Measurements from ENCODE around the gene RAB3GAP1.

The RAB3GAP1 gene

DNA sequence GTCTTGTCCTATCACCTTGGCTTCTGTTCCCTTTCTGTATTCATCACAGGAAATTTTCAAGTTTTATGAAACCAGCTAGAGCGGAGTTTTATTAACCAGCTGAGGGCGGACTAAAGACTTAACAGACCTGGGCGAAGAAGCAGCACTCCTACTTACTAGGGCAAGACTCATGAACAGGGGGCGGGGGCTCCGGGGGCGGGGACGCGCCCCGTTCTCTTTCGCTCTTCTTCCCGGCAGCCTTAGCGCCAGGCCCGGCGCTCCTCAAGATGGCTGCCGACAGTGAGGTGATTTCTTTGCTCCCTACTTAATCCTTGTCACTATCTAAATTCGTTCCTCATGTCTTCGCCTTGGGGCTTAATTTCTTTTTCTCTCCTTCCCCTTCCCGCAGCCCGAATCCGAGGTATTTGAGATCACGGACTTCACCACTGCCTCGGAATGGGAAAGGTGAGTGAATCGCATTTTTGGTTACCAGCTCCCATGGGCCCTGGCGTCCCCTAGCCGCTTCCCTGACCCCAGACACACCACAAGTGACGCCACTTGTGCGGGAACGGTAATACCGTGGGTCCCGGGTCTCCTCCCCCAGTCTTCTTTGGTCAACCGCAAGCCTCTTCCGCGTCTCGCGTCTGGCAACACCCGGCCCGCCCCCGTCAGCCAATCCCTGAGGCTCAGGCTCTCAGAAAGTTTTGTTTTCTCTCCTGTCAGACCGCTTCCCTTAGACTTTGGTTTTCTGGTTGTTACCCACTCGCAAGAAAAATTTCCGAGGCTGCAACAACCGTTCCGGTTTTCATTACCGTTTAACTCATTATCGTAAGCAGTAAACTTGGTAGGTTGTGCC, at the start of gene RAB3GAP1:
Gene RAB3GAP1 (plus strand): TSS at position 251 of the 835 bp plus-strand sequence. CDS start 16 bp downstream, at position 267.
- DNase-seq (ENCODE audit: low read depth): peak; percentile 93
- H3K9me3 ChIP-seq (ENCODE audit: control insufficient read depth, low read length): no peaks in the 10 kb centered on the region
- H3K9ac ChIP-seq (ENCODE audit: low read length): peak within 1 kb of the TSS; percentile 100
- H3K4me3 ChIP-seq (ENCODE audit: low read length): peak within 1 kb of the TSS; percentile 100
- H3K27me3 ChIP-seq (replicated peaks; ENCODE audit: control insufficient read depth, insufficient read depth, low read length): no peaks in the 10 kb centered on the region
- H3K4me1 ChIP-seq (ENCODE audit: control insufficient read depth, insufficient read depth, low read length): peaks cover 25% of the 10 kb centered on the region
- peaks cover 4% of the 10 kb centered on the region for H3K36me3 ChIP-seq (ENCODE audit: control insufficient read depth, insufficient read depth, low read length, severe bottlenecking)

DNA sequence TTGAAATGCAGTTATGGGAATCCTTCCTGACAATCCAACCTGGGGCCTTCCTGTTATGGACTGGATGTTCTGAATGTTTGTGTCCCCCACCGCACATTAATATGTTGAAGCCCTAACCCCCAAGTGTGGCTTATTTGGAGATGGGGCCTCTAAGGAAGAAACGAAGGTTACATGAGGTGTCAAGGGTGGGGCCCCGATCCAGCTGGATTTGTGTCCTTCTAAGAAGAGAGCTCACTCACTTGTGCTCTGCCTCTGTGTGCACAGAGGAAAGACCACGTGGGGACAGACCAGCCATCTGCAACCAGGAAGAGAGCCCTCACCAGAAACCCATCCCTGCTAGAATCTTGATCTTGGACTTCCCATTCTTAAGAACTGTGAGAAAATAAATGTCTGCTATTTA, 49.3 kb upstream of the RAB3GAP1 start:
- no peaks in the 10 kb centered on the region for H3K36me3 ChIP-seq (ENCODE audit: control insufficient read depth, insufficient read depth, low read length, severe bottlenecking)
- H3K9me3 ChIP-seq (ENCODE audit: control insufficient read depth, low read length): no peaks in the 10 kb centered on the region
- H3K27me3 ChIP-seq (replicated peaks; ENCODE audit: control insufficient read depth, insufficient read depth, low read length): peaks cover 6% of the 10 kb centered on the region
- H3K4me3 ChIP-seq (ENCODE audit: low read length): no peak overlapping the region
- peaks cover 3% of the 10 kb centered on the region for H3K4me1 ChIP-seq (ENCODE audit: control insufficient read depth, insufficient read depth, low read length)
- DNase-seq (ENCODE audit: low read depth): no peak
- no peak overlapping the region for H3K9ac ChIP-seq (ENCODE audit: low read length)

DNA sequence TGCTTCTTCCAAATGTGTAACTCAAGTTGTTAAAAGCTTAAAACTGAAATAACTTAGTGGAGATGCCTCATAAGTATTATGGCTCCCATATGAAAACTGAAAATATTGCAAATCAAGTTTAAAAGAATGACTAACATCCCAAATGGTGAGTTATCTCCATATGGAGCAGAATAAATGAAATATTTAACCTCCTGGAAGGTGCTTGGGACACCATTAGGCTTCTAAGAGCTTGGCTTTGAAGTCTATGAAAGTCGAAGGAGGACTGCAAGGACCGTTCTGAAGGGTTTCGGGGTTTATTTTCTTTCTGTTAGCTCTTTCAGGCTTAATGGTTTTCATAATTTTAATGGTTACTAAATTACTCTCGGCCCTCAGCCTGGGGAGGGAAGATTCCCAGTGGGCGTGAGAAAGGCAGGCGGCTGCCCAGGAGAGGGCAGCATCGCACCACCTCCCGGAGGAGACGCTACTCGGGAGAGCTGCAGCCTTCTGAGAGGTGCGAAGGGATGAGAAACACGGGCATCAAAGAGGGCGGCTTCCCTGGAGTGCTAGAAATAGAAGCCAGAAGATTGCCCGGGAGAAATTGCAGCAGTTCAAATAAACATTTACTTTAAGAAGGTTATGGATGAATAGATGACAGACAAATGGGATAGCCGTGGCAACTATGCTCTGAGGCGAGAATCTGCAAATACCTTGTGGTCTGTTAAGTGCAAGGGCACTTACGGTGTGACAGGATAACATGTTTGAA, 47.9 kb upstream of the RAB3GAP1 start:
- no peak overlapping the region for H3K4me3 ChIP-seq (ENCODE audit: low read length)
- DNase-seq (ENCODE audit: low read depth): peak; percentile 88

DNA sequence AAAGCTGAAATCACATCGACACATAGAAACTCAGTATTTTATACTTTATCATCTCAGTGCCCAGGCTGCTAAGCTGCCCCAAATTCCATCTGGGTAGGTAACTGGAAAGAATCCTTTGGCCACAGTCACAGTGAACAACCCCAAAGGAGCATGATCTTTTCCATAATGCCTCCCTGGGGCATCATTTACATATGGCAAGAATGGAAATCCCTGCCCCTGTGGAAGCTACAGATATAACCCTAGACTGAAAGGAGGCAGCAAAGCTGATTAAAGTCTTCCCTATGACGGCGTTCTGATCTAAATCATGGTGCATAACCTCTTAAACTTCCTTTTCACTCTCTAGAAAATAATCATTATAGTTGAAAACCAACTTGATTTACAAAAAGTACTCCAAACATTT, 46.3 kb upstream of the RAB3GAP1 start:
- no peak overlapping the region for H3K9ac ChIP-seq (ENCODE audit: low read length)
- peaks cover 6% of the 10 kb centered on the region for H3K27me3 ChIP-seq (replicated peaks; ENCODE audit: control insufficient read depth, insufficient read depth, low read length)
- H3K9me3 ChIP-seq (ENCODE audit: control insufficient read depth, low read length): no peaks in the 10 kb centered on the region
- DNase-seq (ENCODE audit: low read depth): no peak
- H3K4me3 ChIP-seq (ENCODE audit: low read length): no peak overlapping the region
- no peaks in the 10 kb centered on the region for H3K36me3 ChIP-seq (ENCODE audit: control insufficient read depth, insufficient read depth, low read length, severe bottlenecking)
- H3K4me1 ChIP-seq (ENCODE audit: control insufficient read depth, insufficient read depth, low read length): peaks cover 3% of the 10 kb centered on the region

More for the DNA sequence above, 47.9 kb upstream of the RAB3GAP1 start:
- Histone ChIP-seq H3K36me3 (ENCODE audit: control insufficient read depth, insufficient read depth, low read length, severe bottlenecking) (no peaks in the 10 kb centered on the region), H3K27me3 (replicated peaks; ENCODE audit: control insufficient read depth, insufficient read depth, low read length) (peaks cover 6% of the 10 kb centered on the region), H3K4me1 (ENCODE audit: control insufficient read depth, insufficient read depth, low read length) (peaks cover 3% of the 10 kb centered on the region), H3K9ac (ENCODE audit: low read length) (no peak overlapping the region), H3K9me3 (ENCODE audit: control insufficient read depth, low read length) (no peaks in the 10 kb centered on the region)

DNA sequence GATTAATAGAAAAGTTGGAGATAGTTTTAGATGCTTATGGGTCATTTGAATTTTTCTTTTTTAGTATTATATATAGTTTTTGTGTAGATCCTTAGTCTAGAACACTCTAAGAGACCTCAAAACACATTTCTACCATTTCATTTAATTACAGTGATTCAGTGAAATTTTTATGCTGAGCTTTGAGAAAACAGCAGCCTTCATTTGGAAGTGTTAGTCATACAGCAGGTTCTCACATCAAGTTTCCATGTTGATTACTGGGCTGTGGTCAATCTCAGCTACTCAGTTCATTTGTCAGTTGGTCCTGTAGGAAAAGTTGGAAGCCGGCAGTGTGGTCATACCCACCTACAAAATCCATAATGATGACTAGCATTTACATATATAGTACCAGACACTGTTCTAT, 42.8 kb upstream of the RAB3GAP1 start:
- peaks cover 3% of the 10 kb centered on the region for H3K4me1 ChIP-seq (ENCODE audit: control insufficient read depth, insufficient read depth, low read length)

DNA sequence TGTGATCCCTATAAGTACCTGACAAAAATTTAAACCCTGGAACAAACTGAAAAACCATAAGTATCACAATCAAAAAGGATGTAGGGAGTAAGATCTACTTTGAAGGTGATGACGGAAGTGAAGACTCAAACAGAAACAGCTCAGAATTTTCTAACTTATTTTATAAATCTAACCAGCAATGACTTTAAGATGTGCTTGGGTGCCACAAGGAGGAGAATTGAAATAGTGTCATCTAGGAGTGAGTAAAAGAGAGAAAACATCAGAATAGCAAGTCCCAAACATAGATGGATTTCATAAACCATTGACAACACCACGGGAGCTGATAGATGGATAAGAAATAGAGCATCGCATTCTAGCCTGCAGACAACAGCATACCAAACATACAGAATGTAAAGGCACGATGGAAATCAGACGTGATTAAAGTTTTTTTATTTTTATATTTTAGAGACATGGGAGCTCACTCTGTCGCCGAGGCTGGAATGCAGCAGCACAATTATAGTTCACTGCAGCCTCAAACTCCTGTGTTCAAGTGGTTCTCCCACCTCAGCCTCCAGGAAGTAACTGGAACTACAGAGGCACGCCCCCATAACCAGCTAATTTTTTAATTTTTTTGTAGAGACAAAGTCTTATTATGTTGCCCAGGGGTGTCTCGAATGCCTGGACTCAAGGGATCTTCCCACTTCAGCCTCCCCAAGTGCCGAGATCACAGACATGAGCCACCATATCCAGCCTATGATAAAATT, 41.7 kb upstream of the RAB3GAP1 start:
- no peaks in the 10 kb centered on the region for H3K9me3 ChIP-seq (ENCODE audit: control insufficient read depth, low read length)
- H3K4me3 ChIP-seq (ENCODE audit: low read length): no peak overlapping the region
- H3K4me1 ChIP-seq (ENCODE audit: control insufficient read depth, insufficient read depth, low read length): no peaks in the 10 kb centered on the region
- no peaks in the 10 kb centered on the region for H3K36me3 ChIP-seq (ENCODE audit: control insufficient read depth, insufficient read depth, low read length, severe bottlenecking)
- no peak for DNase-seq (ENCODE audit: low read depth)
- no peak overlapping the region for H3K9ac ChIP-seq (ENCODE audit: low read length)
- no peaks in the 10 kb centered on the region for H3K27me3 ChIP-seq (replicated peaks; ENCODE audit: control insufficient read depth, insufficient read depth, low read length)

More for the DNA sequence above, 42.8 kb upstream of the RAB3GAP1 start:
- no peaks in the 10 kb centered on the region for H3K9me3 ChIP-seq (ENCODE audit: control insufficient read depth, low read length)
- no peak overlapping the region for H3K4me3 ChIP-seq (ENCODE audit: low read length)
- no peak overlapping the region for H3K9ac ChIP-seq (ENCODE audit: low read length)
- peaks cover 6% of the 10 kb centered on the region for H3K27me3 ChIP-seq (replicated peaks; ENCODE audit: control insufficient read depth, insufficient read depth, low read length)
- DNase-seq (ENCODE audit: low read depth): no peak
- H3K36me3 ChIP-seq (ENCODE audit: control insufficient read depth, insufficient read depth, low read length, severe bottlenecking): no peaks in the 10 kb centered on the region

DNA sequence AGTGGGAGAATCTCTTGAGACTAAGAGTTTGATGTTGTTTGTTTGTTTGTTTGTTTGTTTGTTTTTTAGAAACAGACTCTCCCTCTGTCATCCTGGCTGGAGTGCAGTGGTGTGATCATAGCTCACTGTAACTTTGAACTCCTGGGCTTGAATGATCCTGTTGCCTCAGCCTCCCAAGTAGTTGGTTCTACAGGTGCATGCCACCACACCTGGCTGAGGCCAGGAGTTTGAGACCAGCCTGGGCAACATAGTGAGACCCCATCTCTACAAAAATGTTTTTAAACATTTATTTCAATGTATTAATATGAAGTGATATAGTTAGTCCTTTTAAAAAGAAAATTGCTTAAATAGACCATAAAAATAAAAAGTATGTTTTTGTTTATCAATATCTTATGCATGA, 40.5 kb upstream of the RAB3GAP1 start:
- Histone ChIP-seq H3K9me3 (ENCODE audit: control insufficient read depth, low read length) (peaks cover 4% of the 10 kb centered on the region), H3K9ac (ENCODE audit: low read length) (no peak overlapping the region), H3K27me3 (replicated peaks; ENCODE audit: control insufficient read depth, insufficient read depth, low read length) (no peaks in the 10 kb centered on the region), H3K4me3 (ENCODE audit: low read length) (no peak overlapping the region), H3K4me1 (ENCODE audit: control insufficient read depth, insufficient read depth, low read length) (no peaks in the 10 kb centered on the region), H3K36me3 (ENCODE audit: control insufficient read depth, insufficient read depth, low read length, severe bottlenecking) (no peaks in the 10 kb centered on the region)
- DNase-seq (ENCODE audit: low read depth): no peak

DNA sequence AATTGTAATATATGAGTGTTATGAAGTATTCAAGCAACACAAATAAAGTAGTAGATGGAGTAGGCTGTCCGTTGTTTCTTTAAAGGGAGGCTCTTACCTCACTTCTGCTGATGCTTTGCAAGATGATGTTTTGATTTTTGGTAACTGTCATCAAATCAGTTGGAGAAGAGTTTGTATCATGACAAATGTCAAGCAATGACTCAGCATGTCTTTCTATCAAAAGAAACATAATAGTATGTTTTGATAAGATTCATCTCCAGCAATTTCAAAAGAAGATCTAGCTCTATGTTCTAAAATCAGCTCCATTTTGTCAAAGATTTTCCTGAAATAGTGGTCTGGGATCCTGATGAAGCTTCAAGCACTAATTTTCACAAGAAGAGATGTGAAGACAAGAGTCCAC, 30.5 kb upstream of the RAB3GAP1 start:
- no peak overlapping the region for H3K9ac ChIP-seq (ENCODE audit: low read length)
- no peaks in the 10 kb centered on the region for H3K36me3 ChIP-seq (ENCODE audit: control insufficient read depth, insufficient read depth, low read length, severe bottlenecking)
- no peaks in the 10 kb centered on the region for H3K27me3 ChIP-seq (replicated peaks; ENCODE audit: control insufficient read depth, insufficient read depth, low read length)
- DNase-seq (ENCODE audit: low read depth): no peak
- no peak overlapping the region for H3K4me3 ChIP-seq (ENCODE audit: low read length)
- no peaks in the 10 kb centered on the region for H3K9me3 ChIP-seq (ENCODE audit: control insufficient read depth, low read length)
- H3K4me1 ChIP-seq (ENCODE audit: control insufficient read depth, insufficient read depth, low read length): no peaks in the 10 kb centered on the region

DNA sequence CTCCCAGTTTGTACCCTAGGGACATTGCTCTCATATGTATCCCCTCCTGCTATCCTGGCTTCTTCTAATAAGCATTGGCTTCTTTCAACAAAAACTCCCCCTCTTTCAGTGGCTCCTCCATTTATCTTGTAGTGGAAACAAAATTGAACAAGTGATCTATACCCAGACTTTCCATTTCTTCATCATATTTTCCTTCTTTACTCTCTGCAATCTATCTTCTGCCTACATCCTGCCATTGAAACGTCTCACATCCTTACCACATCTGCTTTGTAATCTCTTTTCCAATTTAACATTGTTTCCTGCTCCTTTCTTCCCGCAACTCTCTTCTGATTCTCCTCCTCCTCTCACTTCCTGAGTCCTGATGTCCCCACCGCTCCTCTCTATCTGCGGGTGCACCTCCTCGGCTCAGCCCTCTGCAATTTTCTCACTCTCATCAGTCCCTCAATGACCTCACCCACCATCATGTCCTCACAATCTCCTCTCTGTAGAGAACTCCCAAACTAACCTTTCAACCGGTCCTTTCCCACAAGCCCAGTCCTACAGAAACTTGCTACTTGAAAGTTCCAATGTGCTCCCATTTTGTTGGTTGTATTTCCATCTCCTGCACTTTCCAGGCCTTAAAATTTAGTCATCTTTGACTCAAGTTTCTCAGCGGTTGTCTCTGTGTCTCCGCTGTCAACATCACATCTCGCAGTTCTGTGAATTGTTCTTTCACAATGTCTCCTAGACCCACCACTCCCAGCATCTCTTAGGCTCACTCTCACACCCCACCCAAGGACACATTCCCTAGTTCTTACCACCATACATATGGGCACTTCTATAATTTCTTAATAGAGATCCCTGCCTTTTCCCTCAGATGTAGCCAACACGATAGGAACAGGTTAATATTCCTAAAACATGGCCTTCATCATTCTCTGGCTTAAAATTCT, 28.9 kb upstream of the RAB3GAP1 start:
- Histone ChIP-seq H3K4me3 (ENCODE audit: low read length) (no peak overlapping the region), H3K9ac (ENCODE audit: low read length) (no peak overlapping the region), H3K4me1 (ENCODE audit: control insufficient read depth, insufficient read depth, low read length) (no peaks in the 10 kb centered on the region), H3K9me3 (ENCODE audit: control insufficient read depth, low read length) (no peaks in the 10 kb centered on the region), H3K27me3 (replicated peaks; ENCODE audit: control insufficient read depth, insufficient read depth, low read length) (no peaks in the 10 kb centered on the region), H3K36me3 (ENCODE audit: control insufficient read depth, insufficient read depth, low read length, severe bottlenecking) (no peaks in the 10 kb centered on the region)
- DNase-seq (ENCODE audit: low read depth): no peak

DNA sequence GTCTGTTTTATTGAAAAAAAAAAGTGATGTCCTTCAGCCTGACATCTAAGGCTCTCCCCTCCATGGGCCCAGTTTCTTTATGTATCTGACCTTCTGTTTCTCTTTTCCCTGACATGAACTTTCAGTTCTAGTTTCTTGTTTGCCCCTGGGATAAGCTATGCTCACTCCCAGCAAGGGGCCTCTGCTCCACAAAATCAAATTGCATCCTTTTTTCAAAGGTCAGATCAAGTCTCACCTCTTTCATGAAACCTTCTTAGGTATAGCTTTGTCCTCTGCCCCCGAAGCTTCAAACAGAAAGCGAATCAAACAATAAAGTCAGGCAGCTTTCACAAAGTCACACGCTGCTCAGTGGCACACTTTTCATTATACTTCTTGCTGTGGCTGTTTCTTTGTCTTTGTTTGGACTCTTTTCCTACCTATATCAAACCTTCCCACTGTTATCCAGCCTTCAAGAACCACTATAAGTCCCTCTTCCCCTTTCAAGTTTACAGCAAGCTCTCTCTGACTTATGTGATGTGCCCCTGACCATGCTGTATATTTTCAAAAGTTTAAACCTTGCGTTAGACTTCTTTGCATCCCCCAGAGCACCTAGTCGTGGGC, 28.1 kb upstream of the RAB3GAP1 start:
- Histone ChIP-seq H3K9ac (ENCODE audit: low read length) (no peak overlapping the region), H3K4me3 (ENCODE audit: low read length) (no peak overlapping the region), H3K36me3 (ENCODE audit: control insufficient read depth, insufficient read depth, low read length, severe bottlenecking) (no peaks in the 10 kb centered on the region), H3K27me3 (replicated peaks; ENCODE audit: control insufficient read depth, insufficient read depth, low read length) (no peaks in the 10 kb centered on the region), H3K4me1 (ENCODE audit: control insufficient read depth, insufficient read depth, low read length) (no peaks in the 10 kb centered on the region), H3K9me3 (ENCODE audit: control insufficient read depth, low read length) (no peaks in the 10 kb centered on the region)
- no peak for DNase-seq (ENCODE audit: low read depth)
